LNCAP (cell line): Measurements from ENCODE around the gene SUPT6H.

Experiments used
- TF ChIP-seq, protein P1 (sequence below): fragments of 450-650 bp; IDR thresholded peaks from 2 replicates; pipeline ENCODE4 v1.5.1; 2017; ENCODE audit warnings: mild to moderate bottlenecking

Gene SUPT6H

GRCh38 chr17:28661635-28662526 is at the start of gene SUPT6H, which contains the start of gene SDF2:
TSS of gene SUPT6H (plus strand) at chr17:28662205. CDS start at chr17:28673402, 11,197 bp downstream.
TSS of gene SDF2 (minus strand) at chr17:28661906. CDS start at chr17:28661876, 30 bp downstream.
- TF ChIP-seq, protein P1, sequence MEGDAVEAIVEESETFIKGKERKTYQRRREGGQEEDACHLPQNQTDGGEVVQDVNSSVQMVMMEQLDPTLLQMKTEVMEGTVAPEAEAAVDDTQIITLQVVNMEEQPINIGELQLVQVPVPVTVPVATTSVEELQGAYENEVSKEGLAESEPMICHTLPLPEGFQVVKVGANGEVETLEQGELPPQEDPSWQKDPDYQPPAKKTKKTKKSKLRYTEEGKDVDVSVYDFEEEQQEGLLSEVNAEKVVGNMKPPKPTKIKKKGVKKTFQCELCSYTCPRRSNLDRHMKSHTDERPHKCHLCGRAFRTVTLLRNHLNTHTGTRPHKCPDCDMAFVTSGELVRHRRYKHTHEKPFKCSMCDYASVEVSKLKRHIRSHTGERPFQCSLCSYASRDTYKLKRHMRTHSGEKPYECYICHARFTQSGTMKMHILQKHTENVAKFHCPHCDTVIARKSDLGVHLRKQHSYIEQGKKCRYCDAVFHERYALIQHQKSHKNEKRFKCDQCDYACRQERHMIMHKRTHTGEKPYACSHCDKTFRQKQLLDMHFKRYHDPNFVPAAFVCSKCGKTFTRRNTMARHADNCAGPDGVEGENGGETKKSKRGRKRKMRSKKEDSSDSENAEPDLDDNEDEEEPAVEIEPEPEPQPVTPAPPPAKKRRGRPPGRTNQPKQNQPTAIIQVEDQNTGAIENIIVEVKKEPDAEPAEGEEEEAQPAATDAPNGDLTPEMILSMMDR = no peak

DNA sequence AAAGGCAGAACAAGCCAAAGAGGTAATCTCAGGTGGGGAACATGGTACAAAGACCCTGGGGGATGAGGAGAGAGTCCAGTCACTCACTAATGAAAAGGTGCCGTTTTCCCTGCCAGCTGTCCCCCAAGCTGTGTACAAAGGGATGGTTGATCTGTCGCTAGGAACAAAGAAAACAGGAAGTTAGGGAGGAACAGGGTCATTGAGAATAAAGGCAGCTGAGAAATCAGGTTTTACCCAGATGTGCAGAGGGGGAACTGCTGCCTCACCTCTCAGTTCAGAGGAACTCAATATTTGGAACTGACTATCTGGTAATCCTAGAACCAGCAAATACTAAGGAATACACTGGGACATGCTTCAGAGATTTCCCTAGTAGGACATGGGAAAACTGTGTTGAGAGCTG is 49.5 kb upstream of the SUPT6H start:
- TF ChIP-seq, protein P1 = no peak

DNA sequence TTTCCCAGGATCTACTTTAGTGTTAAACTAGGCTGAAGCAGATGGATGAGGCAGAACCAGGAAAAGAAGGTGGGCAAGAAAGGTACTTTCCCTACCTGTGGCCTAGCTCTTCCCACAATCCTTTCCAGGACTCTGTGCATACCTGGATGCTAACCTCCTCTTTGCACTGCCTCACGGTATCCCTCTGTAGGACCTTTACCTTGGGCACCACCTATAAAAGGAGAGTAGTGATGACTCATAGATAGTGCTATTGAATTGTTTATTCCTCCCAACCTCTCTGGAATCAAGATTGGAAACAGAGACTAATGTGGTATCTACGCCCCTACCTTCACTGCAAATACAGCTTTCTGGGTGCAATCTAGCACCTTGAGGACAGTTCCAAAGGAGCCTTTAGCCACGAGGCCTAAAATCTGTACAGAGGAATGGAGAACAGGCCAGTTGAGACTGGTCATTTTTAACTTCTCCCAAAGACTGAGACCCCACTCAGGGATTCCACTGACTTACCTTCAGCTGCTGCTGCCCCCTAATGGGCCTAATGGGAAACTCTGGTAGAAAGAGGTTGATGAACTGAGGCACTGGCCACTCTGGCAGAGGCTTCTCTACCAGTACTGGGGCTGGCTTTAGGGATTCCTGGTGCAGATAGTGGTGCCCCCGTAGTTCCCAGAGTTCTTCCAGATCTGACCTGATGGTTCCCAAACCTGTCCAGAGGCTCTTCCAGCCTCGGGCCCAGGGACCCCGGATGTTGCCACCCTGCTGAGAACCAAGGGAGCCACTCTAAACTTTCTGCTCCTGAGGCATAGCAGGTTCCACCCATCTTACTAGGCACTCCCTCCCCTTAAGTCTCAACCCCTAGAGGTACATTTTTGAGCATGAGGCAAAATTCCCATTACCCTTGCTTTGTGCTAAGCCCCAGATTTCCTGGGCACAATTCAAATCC is 48.8 kb upstream of the SUPT6H start:
- TF ChIP-seq, protein P1 = peak; percentile 66

DNA sequence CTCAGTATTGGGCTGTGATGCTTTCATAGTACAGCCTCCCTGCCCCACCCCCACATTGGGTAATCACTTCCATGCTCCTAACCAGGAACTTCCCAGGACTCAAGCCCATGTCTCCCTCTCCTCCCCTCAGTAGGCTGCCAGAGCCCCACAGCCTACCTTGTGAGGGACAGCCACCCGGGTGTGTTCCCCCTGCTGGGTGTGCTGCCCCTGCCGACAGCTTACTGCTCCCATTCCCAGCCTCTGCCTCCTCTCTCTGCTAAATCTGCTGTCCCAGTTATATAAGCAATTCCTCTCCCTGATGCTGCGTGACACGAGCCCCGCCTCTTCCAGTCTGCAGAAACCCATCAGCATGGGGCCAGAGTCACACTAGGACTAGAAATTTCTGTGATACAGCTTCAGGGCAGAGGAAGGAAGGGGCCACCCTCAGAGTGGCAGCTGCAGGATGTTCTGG is 48.0 kb upstream of the SUPT6H start, which contains the start of gene RSKR:
RSKR (minus strand) TSS at position 255 of the 451 bp plus-strand sequence; CDS start at position 231, 24 bp downstream.
- TF ChIP-seq, protein P1 = no peak

DNA sequence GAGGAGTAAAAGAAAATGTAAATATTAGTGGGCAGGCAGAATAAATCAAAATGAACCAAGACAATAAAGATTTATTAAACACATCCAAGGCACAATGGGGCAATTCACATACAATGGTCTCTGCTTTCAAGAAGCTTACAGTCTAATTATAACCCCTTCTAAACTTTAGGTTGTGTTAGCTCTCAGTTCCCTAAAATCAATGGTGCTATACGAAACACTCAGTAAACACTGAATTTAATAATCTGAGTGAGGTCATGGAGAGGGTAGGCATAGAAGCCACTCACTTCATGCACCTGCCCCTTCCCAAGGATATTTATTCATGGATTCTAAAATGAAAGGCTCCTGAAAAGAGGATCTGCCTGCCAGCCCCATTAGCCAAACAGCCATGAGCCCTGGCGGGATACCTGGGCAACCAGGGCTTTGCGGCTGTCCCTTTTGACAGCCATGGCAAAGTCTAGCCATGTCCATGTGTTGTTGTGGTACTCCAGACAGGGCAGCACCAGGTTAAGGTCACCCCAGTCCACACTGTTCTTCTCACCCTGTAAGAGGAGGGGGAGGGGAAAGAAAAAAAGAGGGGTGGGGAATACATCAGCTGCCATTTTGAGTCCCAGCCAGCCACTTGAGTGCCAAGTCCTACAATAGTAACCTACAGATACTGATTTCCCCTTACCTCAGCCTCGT is 46.6 kb upstream of the SUPT6H start:
- TF ChIP-seq, protein P1 = no peak

DNA sequence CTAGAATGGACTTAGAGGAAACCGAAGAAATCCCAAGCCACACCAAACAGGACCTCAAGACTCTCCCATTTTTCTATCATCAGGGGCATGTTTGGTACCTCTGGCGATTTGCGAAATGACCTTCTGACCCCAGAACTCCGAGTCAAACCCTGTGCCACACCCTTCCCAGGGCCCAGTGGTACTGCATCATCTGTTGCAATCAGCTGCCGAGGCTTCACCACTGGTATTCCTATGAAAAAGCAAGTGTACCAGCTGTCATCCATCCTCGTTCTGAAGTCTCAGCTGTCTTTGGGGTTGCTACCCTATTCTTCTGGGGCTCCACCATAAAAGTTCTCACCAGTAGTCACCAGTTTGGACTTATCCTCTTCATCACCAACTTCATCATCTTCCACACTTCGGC is 45.7 kb upstream of the SUPT6H start:
- TF ChIP-seq, protein P1 = no peak

GRCh38 chr17:28618464-28618863 is 43.5 kb upstream of the SUPT6H start:
- TF ChIP-seq, protein P1 = no peak
